NK-92 (cell line): ENCODE results near the gene MSGN1.

Source experiments
- DNase-seq: peaks from one replicate; lab custom pipeline; 2025; ENCODE audit not compliant: unreplicated experiment; lab: John Stamatoyannopoulos, UW

MSGN1 gene

GRCh38 chr2:17846676-17847075 is 30.4 kb downstream of the MSGN1 start:
- DNase-seq, result no peak

- no peak for DNase-seq
Observed at GRCh38 chr2:17847236-17847635, 31.0 kb downstream of the MSGN1 start.

- DNase-seq, result no peak
Observed at GRCh38 chr2:17849275-17849674, 33.0 kb downstream of the MSGN1 start.

DNA sequence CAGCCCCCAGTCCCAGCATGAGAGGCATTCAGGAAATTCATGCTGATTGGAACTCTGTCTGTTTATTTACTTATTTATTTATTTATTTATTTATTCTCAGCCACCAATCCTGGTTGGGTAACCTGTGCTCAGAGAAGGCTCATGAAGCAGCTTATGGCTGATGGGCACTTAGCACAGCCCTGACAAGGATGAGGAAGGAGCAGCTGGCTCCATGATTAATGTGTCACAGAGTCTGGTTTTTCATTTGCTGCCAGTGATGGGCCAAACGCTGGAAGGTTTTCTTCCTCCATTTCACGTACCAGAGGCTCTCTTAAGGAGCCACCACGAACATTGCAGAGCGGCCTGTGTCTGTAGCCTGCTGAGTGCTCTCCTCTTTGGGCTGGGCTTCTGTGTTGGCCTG is 33.9 kb downstream of the MSGN1 start:
- no peak for DNase-seq

- DNase-seq, result no peak
Observed at GRCh38 chr2:17851731-17852585, 35.7 kb downstream of the MSGN1 start.

DNA sequence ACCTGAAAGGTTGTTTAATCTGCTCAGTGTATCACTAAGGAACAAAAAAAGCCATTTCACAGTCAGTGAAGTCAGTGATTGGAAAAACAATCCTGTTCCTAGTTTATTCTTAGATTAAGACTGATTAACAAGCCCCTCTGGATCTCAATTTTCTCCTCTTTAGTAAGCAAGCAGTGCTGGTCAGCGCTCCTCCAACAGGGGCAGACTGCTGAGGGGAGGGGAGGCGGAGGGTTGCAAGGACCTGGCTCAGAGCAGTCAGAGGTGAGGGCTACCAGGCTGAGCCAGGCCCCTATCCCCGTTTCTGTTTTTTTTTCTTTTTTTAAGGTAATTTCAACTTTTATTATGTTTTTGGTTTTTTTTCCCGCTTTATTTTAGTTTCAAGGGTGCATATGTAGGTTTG is 37.5 kb downstream of the MSGN1 start:
- no peak for DNase-seq

DNA sequence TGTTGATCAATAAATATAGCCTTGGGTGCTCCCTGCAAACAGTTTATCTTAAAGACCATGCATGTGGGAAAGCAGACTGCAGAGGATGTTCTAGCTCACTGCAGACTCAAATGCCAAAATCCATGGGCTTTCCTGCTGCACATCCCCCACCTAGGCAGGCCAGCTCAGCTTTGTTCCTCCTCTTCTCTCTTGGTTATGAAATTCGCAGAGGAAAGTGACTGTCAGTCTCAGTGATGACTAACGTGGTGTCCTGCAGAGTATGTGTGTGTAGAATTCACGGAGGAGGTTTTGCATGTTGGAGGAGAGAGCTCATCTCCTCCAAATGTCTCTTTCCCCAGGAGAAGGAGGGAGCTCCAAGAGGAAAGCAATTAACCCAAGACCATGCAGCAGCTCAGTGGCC is 40.8 kb downstream of the MSGN1 start:
- DNase-seq, result no peak

- no peak for DNase-seq
Observed at GRCh38 chr2:17858064-17858463, 41.8 kb downstream of the MSGN1 start.

GRCh38 chr2:17863539-17863938 is 47.3 kb downstream of the MSGN1 start:
- DNase-seq, result no peak

GRCh38 chr2:17864676-17865075 is 48.4 kb downstream of the MSGN1 start:
- no peak for DNase-seq

DNA sequence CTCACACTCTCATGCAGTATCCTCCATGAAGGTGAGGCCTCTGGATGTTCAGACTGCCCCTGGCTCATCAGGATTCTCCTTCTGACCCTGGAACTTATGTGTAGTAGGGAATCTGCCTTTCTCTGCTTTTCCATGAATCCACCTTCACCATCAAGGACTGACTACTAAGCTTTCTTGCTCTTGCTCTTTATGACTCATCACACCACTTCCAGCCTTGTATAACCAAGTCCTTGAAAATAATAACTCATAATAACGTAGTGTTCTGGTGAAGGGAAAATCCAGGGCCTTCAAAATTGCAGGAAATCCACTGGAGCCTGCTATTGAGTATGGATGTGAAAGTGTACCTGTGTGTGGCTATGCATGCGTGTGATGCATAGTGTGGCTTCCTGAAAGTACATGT is 50.9 kb downstream of the MSGN1 start:
- no peak for DNase-seq
